ENCODE data around the gene THRB. TPM values are rescaled to one million over a fixed set of nuclear protein-coding genes. Genes with fewer than 3 reads are reported as not detected.
A peak's percentile ranks its signal among the peaks of the same experiment; 100 is the strongest.

Gene THRB
- total and polyA plus RNA-seq, 2 experiments from 2014 or later, result 26.8 to 60.0 TPM

- H3K4me3 ChIP-seq, result no peak overlapping the region
- no peak overlapping the region for H2AFZ ChIP-seq
- H3K9me2 ChIP-seq (replicated peaks; ENCODE audit: insufficient read depth), result no peaks in the 10 kb centered on the region
- peaks cover 4% of the 10 kb centered on the region for H3K9me3 ChIP-seq (ENCODE audit: low read depth)
- no peaks in the 10 kb centered on the region for H4K20me1 ChIP-seq (ENCODE audit: insufficient read depth, poor library complexity, severe bottlenecking)
- DNase-seq (ENCODE audit: low spot score), result peak; percentile 66
- H3K79me2 ChIP-seq, result no peaks in the 10 kb centered on the region
- H3K36me3 ChIP-seq (replicated peaks; ENCODE audit: insufficient read depth, low read depth), result no peaks in the 10 kb centered on the region
- H3K27ac ChIP-seq, result peak overlapping the region; percentile 89
- H3K4me1 ChIP-seq (ENCODE audit: insufficient read depth), result no peaks in the 10 kb centered on the region
- 65% methylated on average over 5 of the region's 5 CpGs for WGBS (ENCODE audit: low lambda C conversion rate, missing lambda C conversion rate)
- no peak for TF ChIP-seq EZH2phosphoT487 (IDR thresholded peaks at IDR 0.05; ENCODE audit: low read depth, severe bottlenecking, unreplicated experiment)
- no peak for TF ChIP-seq EZH2 (IDR thresholded peaks at IDR 0.05; ENCODE audit: borderline replicate concordance)
- TF ChIP-seq CTCF (IDR thresholded peaks at IDR 0.05; ENCODE audit: poor library complexity), result no peak
- H3K4me2 ChIP-seq, result peak overlapping the region; percentile 58
- H3K27me3 ChIP-seq, result no peaks in the 10 kb centered on the region
Observed at GRCh38 chr3:24316887-24317383, 177.7 kb downstream of the THRB start.

GRCh38 chr3:24315971-24316370 is 178.7 kb downstream of the THRB start:
- no peaks in the 10 kb centered on the region for H3K9me2 ChIP-seq (replicated peaks; ENCODE audit: insufficient read depth)
- H3K27ac ChIP-seq, result peak overlapping the region; percentile 89
- H3K9me3 ChIP-seq (ENCODE audit: low read depth), result peaks cover 4% of the 10 kb centered on the region
- H4K20me1 ChIP-seq (ENCODE audit: insufficient read depth, poor library complexity, severe bottlenecking), result no peaks in the 10 kb centered on the region
- no peaks in the 10 kb centered on the region for H3K4me1 ChIP-seq (ENCODE audit: insufficient read depth)
- no peaks in the 10 kb centered on the region for H3K27me3 ChIP-seq
- H3K36me3 ChIP-seq (replicated peaks; ENCODE audit: insufficient read depth, low read depth), result no peaks in the 10 kb centered on the region
- peak overlapping the region; percentile 58 for H3K4me2 ChIP-seq
- no peak overlapping the region for H3K4me3 ChIP-seq
- no peak overlapping the region for H2AFZ ChIP-seq
- no peak for DNase-seq (ENCODE audit: low spot score)
- no peaks in the 10 kb centered on the region for H3K79me2 ChIP-seq
- TF ChIP-seq CTCF (IDR thresholded peaks at IDR 0.05; ENCODE audit: poor library complexity) (no peak), EZH2phosphoT487 (IDR thresholded peaks at IDR 0.05; ENCODE audit: low read depth, severe bottlenecking, unreplicated experiment) (no peak), EZH2 (IDR thresholded peaks at IDR 0.05; ENCODE audit: borderline replicate concordance) (no peak)

- H3K27ac ChIP-seq, result no peak overlapping the region
- WGBS (ENCODE audit: low lambda C conversion rate, missing lambda C conversion rate), result 90% methylated on average over 7 of the region's 7 CpGs
Observed at GRCh38 chr3:24315356-24315755, 179.3 kb downstream of the THRB start.

More at GRCh38 chr3:24315356-24315755, 179.3 kb downstream of the THRB start:
- Histone ChIP-seq H3K36me3 (replicated peaks; ENCODE audit: insufficient read depth, low read depth) (no peaks in the 10 kb centered on the region), H3K4me1 (ENCODE audit: insufficient read depth) (no peaks in the 10 kb centered on the region), H3K4me2 (no peak overlapping the region), H3K27me3 (no peaks in the 10 kb centered on the region), H4K20me1 (ENCODE audit: insufficient read depth, poor library complexity, severe bottlenecking) (no peaks in the 10 kb centered on the region), H2AFZ (no peak overlapping the region), H3K4me3 (no peak overlapping the region), H3K9me2 (replicated peaks; ENCODE audit: insufficient read depth) (no peaks in the 10 kb centered on the region), H3K79me2 (no peaks in the 10 kb centered on the region), H3K9me3 (ENCODE audit: low read depth) (peaks cover 4% of the 10 kb centered on the region)
- no peak for DNase-seq (ENCODE audit: low spot score)
- TF ChIP-seq EZH2 (IDR thresholded peaks at IDR 0.05; ENCODE audit: borderline replicate concordance) (no peak), EZH2phosphoT487 (IDR thresholded peaks at IDR 0.05; ENCODE audit: low read depth, severe bottlenecking, unreplicated experiment) (no peak), CTCF (IDR thresholded peaks at IDR 0.05; ENCODE audit: poor library complexity) (no peak)
